Gastrocnemius medialis (tissue), 4 donors: ENCODE data around the gene METRNL.

Experiments used
- POLR2A ChIP-seq, 2 donors: fragments of 450-650 bp; IDR thresholded peaks; one replicate each; pipeline ENCODE4 v1.6.1; 2017; ENCODE audit warnings: antibody characterized with exemption in 2 of 2, mild to moderate bottlenecking in 2 of 2, moderate library complexity in 2 of 2
- TF ChIP-seq, protein P1 (sequence below), 5 experiments: fragments of 450-650 bp in 3 of 5; fragments of 200-600 bp in 2 of 5; sonication (generic) in 2 of 5; IDR thresholded peaks in 4 of 5; conservative IDR thresholded peaks in 1 of 5; 1 replicate in 4 of 5; 2 replicates in 1 of 5; pipeline ENCODE4 v1.5.1; 2016 to 2019; ENCODE audit warnings: antibody characterized with exemption in 5 of 5, mild to moderate bottlenecking in 3 of 5, moderate library complexity in 3 of 5

DNA sequence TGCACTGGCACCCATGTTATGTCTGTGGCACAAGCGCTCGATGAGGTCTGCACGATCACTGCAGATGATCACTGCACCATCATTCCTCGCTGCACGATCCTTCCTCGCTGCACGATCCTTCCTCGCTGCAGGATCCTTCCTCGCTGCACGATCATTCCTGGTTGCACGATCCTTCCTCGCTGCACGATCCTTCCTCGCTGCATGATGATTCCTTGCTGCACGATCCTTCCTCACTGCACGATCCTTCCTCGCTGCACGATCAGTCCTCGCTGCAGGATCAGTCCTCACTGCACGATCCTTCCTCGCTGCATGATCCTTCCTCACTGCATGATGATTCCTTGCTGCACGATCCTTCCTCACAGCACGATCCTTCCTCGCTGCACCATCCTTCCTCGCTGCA is 29.3 kb downstream of the METRNL start:
- TF ChIP-seq, protein P1, sequence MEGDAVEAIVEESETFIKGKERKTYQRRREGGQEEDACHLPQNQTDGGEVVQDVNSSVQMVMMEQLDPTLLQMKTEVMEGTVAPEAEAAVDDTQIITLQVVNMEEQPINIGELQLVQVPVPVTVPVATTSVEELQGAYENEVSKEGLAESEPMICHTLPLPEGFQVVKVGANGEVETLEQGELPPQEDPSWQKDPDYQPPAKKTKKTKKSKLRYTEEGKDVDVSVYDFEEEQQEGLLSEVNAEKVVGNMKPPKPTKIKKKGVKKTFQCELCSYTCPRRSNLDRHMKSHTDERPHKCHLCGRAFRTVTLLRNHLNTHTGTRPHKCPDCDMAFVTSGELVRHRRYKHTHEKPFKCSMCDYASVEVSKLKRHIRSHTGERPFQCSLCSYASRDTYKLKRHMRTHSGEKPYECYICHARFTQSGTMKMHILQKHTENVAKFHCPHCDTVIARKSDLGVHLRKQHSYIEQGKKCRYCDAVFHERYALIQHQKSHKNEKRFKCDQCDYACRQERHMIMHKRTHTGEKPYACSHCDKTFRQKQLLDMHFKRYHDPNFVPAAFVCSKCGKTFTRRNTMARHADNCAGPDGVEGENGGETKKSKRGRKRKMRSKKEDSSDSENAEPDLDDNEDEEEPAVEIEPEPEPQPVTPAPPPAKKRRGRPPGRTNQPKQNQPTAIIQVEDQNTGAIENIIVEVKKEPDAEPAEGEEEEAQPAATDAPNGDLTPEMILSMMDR (IDR thresholded peaks at IDR 0.05 in 4 of 5, conservative IDR thresholded peaks at IDR 0.05 in 1 of 5) = no peak
- TF ChIP-seq POLR2A (IDR thresholded peaks at IDR 0.05) = no peak
